NCI-H345 treated with DMSO at 0.1 percent for 48 hours (cell line): ENCODE results near the gene SLC38A8.
A peak's percentile ranks its signal among the peaks of the same experiment; 100 is the strongest.

ENCODE experiments used
- DNase-seq: peaks from one replicate; lab custom pipeline; 2025; ENCODE audit not compliant: unreplicated experiment; lab: John Stamatoyannopoulos, UW

SLC38A8 gene

DNA sequence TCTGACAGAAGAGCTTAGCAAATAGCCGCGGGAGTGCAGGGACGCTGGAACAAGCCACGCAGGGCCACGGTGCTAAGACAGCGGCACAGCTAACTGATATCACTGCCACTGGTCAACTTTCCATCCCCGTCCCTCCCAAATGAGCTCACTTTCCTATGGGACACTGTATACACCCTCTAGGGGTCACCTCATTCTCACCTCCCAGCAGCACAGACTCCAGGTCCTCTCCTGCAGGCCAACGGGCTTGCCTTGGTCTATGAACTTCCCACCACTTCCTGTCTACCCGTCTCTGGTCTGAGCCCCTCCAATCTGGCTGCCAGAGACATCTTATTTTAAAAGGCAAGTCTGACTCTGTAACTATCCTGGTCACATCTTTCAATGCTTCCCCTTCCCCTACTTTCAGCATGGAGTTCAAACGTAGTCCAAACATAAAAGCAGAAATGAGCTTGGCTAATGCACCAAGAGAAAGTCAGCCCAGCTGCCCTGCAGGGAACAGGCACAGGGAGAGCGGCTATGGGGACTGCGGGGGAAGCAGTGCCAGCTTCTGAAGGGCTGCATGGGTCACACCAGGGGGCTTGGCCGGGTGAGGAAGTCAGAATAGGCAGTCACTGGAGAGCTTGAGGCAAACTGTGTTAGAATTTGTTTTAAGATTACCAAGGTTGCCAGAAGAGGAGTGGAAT, 26.3 kb upstream of the SLC38A8 start:
- no peak for DNase-seq

DNA sequence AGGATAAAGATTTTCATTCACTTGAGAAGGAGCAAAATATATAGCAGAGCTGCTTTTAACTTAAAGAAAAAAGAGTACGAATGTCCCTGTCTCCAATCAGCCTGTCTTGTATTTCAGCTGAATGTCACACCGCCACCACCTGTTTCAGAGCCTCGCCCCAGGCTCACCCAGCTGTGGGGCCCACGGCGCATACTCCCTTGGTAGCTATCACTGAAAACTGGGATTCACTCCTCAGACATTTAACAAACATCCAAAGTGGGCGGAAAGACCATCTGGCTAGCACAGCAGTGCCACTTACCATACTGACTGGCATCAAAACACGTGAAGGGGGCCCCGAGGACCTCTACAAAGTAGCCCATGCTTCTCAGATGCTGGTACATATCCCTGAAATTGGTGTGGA, 25.4 kb upstream of the SLC38A8 start:
- DNase-seq, result no peak

DNA sequence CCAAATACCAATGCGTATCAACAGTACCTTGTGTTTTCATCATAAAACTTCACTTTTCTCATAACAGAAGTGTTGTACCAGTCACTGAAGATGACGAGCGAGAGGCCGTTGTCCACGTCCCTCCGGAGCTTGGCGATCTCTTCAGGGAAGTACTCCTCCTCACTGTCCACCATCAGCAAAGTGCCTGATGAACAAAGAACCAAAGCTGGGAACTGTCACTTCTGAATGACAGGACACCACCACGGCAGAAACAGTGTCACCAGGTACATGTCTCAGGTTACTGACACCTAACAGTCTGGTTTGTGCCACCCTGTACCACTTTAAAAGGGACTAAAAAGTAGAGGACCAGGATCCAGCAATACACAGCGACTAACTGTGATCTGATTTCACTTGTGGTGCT, 25.0 kb upstream of the SLC38A8 start:
- no peak for DNase-seq

DNA sequence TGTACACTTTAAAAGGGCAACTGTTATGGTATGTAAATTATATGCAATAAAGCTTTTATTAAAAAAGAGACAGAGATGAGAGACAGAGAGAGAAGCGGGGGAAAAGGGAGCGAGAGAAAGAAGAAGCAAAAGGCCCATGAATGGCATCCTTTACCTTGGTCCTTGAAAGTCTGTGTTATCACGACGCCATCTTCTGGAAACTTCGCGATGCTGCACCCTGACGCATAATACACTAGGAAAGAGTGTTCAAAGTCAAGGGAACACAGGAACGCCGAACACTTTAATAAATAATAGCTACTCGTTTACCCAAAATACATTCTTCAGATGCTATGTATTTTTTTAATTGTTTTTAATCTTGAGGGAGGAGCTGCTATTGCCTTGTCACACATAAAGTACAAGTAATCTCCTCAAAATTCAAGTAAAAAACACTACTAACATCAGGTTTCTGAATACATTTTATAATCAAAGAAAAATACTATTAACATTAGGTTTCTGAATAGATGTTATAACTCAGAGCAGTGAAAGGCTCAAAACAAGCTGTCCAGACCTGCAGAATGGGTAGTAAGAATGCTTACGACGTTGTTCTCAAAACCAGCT, 23.0 kb upstream of the SLC38A8 start:
- DNase-seq, result peak; percentile 10

DNA sequence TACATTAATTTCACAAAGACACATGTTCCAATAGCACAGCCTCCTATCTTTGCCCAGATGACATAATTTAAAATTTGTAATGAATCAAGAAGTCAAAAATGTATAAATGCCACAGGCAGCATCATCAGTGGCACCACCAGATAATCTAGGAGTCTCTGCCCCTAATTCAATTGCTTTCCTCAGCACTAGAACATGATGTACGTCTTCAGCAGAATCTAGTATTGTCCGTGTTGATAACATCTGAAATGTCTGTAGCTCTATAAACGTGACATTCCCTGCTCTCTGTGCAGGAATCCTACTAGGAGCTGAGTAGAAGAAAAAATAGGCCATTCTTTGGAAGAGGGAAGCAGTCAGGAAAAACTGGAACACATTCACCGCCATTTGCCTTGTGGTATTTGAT, 21.4 kb upstream of the SLC38A8 start:
- no peak for DNase-seq

DNA sequence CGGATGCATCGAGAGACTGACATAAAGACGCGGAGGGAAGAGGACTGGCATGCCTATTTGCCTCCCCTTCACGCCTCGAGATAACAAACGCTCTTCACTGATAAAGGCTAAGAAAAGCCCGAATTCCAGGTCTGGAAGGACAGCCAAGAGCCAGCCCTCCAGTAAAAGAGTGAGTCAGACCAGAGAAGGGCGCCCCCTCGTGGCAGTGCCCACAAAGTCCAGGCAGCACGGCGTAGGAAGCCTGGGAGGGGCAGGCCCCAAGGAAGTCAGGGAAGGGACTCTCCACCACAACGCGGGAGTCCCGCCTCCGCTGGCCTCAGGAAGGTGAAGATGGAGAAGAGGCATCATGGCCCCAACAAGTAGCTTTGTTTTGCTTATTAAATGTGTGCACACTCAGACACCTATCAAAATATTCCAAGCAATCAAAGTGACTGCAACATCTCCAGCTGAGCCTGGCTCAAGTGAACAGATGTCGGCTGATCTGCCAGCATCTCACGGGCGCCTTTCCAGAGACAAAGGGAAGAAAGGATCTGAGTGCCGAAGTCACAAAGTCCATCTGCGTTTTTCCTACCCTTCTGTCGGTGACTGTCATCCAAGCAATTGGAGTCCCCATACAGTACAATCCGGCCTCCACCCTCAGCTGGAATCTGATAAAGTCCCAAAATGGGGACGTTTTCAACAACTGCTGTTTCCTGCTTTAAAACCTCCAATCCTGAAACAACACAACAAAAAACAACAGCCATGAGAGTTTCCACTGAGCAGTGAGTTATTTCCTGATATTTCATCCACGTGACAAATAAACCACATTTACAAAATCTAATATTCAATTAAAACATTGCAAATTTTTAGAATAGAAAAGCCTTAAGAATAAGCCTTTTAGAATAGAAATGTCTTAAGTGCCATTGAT, 20.4 kb upstream of the SLC38A8 start:
- DNase-seq, result no peak

DNA sequence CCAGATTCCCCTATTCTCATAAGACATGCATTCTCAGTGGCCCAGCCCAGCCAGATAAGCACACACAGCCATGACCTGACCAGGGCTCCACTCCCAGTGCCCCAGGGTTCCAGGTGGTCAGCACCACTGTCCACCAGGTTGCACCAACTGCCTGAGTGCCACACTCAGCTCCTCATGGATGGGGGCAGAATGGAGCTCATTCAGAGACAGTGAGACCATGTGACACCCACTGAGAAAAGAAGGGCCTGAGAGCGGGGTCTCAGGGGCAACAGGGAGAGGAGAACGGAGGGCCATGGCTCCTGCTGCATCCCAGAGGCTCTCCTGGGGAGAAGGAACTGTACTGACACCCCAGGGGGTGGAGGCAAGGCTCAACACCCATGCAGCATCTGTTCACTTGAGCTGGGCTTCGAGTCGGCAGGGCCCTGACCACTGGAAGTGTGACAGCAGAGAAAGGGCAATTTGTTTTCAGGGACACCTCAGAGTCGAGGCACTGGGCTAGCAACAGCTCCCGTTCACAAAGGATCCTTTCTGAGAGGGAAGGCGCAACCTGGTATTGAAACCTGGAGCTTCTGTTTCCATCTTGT, 18.7 kb upstream of the SLC38A8 start:
- no peak for DNase-seq

DNA sequence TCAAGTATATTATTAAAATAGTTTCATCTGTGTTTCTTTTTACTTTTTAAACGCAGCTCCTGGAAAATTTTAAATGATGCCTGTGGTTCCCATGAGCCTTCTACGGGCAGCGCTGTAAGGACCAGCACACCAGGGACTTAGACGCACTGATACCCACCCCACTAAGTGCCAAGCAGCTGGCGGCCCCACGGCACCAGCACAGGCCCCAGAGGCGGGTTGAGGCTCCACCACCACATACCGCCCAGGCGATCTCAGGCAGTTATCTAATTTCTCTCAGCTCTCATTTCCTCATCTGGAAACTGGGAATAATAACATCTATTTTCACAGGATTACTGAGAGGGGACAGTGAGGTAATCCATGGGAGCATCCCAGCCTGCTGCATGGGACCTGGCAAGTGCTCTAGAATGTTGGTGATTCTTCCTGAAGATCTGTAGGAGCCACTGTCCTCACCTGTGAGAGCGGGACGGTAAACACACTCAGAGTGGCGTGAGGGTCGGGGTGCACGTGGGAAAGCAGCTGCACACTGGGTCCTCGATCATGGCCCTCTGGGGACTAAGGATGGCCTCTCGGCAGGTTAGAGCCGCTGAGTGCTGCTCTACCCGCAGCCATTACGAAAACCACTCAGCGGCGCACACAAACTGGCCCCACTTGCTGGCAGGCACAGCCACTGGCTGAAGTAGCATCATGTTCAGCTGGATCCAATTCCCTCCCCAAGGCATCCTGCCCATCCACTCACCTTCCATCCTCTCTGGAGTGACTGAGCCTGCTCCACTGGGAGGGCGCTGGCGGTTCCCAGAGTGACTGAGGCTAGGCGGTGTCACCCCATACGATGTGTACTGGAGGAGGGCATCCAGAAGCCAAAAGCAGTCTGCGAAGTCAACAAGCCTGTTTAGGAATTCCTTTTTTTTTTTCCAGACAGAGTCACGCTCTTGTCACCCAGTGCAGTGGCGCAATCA, 17.6 kb upstream of the SLC38A8 start:
- DNase-seq, result no peak

DNA sequence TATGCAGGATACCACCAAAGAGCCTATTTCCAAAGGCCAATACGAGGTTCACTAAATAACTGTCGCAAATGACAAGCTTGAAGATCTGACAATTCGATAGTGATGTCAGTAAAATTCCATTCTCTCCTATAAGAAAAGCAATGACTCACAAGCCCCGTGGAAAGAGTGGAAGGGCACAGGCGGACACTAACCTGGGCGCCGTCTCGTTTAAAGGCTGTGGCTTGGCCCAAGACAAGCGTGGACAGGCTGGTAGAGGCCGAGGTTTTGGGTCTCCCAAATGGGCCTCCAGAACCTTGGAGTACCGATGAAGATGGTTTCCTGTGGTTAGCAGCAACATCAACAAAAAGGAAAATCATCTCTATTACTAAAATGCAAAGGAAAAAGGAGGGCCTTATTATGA, 16.5 kb upstream of the SLC38A8 start:
- DNase-seq, result no peak

DNA sequence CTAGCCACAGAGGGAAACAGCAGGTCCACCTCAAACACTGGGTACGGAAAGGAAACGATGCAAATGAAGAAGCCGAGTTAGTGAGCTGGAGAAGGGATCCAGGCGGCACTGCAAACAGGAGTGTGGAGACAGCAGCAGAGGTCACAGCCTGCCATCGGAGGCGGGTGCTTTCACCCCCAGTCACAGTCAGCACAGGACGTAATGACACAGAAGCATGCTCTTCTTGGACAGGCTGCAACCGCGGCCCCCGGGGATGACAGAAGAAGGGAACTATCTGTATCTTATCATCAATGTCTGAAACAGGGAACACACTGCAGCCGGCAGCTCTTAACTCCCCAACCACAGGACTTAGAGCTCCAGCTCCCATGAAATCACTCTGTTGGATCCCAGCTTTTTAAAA, 16.1 kb upstream of the SLC38A8 start:
- DNase-seq, result no peak

DNA sequence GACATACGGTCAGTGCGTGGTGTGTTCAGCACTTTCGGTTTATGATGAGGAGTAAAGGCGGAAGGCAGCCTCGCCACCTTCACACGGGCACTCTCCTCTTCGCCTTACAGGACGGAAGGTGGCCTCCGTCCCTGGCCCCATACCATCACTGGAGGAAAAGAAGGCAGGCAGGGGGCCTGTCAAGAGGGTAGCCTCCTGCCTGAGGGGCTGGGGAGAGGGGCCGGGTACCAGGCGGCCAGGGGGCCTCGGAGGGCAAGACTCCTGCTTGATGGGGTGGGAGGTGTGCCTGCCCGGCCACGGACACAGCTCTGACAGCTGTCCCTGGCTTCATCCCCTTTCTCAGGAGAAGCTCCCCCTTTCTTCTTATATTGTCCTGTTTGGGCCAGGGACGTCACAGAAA, 15.6 kb upstream of the SLC38A8 start:
- DNase-seq, result no peak

DNA sequence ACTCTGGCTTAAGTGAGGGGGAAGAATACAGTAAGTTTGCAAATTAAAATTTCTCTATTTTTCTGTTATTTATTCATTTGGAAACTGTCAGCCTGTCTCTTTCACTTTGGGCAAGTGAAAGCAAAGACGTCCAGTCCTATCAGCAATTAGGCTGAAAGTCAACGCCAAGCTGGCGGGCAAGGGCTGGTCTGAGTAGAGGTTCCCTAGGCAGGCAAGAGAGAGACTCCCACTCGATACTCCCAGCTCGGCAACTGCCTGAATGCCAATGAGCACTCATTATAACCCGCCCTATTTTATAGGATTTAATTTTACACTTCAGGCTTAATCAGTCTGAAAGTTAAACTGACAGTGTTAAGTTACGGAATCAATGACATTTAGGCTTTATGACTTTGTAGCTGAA, 14.3 kb upstream of the SLC38A8 start:
- DNase-seq, result no peak

DNA sequence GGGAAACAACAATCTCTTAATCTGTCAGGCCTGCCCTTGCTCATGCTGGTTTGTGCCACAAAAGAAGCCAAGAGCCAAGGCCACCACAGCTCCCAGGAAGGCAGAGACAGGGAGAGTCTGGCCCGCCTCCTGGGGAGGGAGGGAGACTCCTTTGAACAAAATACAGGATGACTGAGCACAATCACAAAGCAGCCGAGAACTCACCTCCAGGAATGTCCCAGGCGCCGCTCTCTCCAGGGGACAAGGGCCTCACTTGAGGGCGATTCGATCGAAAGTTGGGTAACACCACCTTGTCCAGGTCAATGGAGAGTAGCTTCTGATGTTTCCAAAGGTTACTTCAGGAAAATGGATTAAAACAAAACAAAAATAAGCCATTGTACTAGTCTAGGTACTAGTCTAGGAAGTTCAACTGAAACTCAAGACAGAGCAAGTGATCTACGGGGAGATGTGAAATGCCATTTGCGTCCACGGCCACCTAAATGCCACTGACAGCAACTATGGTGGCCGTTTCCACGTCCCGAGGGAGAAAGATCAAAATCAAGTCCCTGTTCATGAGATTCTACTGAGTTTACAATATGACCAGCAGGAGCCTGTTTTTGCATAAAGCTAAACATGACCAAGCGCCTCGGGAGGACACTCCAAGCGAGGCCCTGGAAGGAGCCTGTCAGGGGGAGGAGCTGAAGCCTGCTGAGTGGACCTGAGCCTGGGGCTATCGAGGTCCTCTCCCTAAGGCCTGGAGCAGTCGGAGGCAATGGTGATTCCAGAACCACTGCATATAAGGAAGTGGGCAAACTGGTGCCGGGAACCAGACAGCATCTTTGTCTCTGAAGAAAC, 13.4 kb upstream of the SLC38A8 start:
- no peak for DNase-seq

DNA sequence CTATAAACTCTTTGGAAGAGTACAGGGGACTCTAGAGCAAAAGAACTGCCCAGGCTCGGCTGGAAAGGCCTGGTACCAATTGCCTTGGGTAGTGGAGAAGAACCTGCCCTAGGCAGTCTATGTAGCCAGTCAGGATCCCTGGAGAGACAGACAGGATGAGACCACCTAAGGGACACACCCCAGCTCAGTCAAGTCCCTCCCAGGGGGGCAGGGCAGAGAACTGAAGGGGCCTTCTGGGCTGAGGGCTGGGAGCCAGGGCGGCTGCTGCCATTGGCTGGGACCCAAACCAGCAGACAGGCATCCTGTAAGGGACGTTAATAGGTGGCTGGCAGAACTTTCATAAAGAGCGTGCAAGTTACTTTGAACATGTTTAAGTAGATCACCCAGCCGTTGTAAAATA, 12.8 kb upstream of the SLC38A8 start:
- no peak for DNase-seq

DNA sequence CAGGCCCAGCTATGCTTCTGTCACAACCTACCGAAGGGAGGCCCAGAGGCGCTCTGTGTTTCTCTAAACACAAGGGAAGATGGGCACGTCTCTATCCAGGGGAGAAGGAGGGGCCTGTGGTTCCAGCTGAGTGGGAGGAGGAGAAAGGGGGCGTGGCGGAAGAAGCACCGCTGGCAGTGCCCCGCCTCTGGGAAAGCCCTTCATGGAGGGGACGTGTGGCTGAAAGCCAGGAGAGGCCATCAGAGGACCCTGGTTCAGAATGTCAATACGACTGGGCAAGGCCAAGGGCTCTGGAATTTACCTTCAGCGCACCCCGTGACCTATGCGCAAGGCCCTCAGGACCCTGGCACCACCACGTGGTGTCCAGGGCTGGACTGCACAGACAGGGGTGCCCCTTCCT, 12.3 kb upstream of the SLC38A8 start:
- DNase-seq, result no peak

DNA sequence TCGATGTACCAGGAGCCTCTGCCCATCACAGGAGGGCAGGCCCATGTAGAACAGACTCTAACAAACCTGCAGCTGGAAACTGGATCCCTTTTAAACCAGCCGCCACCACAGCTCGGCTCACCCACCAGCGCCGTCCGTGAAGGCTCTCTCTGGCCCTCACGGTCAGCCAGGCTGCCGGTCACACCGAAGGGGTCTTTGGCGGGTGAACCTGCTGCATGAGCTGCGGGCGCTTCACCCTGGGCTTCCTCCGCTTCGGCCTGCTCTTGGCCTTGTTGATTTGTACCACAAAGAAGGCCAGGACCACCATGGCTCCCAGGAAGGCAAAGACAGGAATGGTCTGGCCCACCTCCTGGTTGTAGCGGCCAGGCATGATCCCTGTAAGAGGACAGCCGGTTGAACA, 11.7 kb upstream of the SLC38A8 start:
- DNase-seq, result no peak

DNA sequence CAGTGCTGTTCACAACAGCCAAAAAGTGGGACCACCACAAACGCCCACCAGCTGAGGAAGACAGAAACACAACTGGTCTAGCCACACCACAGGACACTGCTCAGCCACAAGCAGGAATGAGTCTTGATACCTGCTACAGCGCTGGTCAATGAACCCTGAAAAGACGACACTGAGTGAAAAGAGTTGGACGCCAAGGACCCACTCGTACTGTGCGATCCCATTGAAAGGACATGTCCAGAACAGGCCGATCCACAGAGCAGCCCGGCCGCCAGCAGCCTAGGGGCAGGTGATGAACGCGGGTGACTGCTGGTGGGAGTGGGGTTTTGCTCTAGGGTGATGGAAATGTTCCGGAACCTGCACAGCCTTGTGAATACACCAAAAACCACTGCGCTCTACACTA, 10.6 kb upstream of the SLC38A8 start:
- no peak for DNase-seq

DNA sequence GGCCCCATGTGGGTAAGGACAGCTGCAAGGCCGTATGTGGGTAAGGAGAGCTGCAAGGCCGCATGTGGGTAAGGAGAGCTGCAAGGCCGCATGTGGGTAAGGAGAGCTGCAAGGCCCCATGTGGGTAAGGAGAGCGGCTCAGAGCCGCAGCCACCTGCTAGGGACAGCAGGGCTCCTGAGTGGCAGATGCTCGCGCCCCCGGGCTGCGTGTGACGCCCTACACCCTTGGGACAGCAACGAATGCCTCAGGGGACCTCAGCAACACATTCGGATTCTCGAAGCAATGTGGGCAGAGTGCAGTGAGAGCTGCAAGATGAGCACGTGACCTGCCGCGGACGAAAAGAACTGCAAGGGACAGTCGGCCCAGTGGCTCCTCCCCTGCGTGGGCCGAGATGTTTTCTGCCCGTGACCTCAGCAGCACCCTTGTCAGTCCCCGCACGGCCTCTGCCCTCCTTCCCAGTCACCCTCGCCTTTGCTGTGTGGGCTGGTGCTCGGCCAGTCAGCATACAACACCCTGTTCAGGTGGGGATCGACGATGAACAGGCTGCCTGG, 9.6 kb upstream of the SLC38A8 start:
- DNase-seq, result no peak

DNA sequence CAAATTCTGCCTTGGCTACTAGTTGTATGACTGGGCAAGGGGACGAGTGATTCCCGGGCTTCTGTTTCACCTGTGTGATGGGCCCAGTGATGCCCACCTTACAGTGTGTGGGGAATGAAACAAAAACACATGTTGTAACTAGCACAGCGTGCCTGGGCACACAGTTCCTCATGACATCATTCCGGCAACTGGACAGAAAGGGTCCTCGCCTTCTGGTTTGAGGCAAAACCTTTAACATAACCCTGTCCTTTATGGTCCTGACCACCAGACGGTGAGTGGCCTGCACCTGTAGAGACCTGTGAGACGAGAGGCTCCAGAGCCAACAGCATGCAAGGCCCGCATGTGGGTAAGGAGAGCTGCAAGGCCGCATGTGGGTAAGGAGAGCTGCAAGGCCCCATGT, 7.7 kb upstream of the SLC38A8 start:
- DNase-seq, result no peak
